GM23338 (cell line): ENCODE data around the gene OLA1. TPM values are rescaled to one million over a fixed set of nuclear protein-coding genes. Genes with fewer than 3 reads are reported as not detected.

ENCODE experiments used
- ATAC-seq: fragments of 200-7000 bp; cut with Tn5 transposase; 3 replicates; pipeline ENCODE4 v1.9.1; 2020
- DNase-seq: peaks from one replicate; pipeline ENCODE4 v3.0.0-alpha.2; 2015; ENCODE audit warnings: low spot score
- H2AFZ ChIP-seq: fragments of 200-600 bp; sonication (generic); 2 replicates; pipeline ENCODE4 v1.8.0; 2016; ENCODE audit warnings: antibody characterized with exemption, mild to moderate bottlenecking, moderate library complexity
- H3F3A ChIP-seq: fragments of 200-600 bp; sonication (generic); replicated peaks from 2 replicates; pipeline ENCODE4 v1.8.0; 2017; ENCODE audit warnings: antibody characterized with exemption, mixed run types, low read depth
- H3K27ac ChIP-seq: fragments of 200-600 bp; sonication (generic); 2 replicates; pipeline ENCODE4 v1.6.1; 2016; ENCODE audit warnings: low read depth
- H3K27me3 ChIP-seq: fragments of 200-600 bp; sonication (generic); 2 replicates; pipeline ENCODE4 v1.8.0; 2016; ENCODE audit warnings: mild to moderate bottlenecking, mixed run types, moderate library complexity; ENCODE audit not compliant: insufficient read depth
- H3K36me3 ChIP-seq: fragments of 200-600 bp; sonication (generic); 2 replicates; pipeline ENCODE4 v1.8.0; 2016; ENCODE audit warnings: mild to moderate bottlenecking; ENCODE audit not compliant: insufficient read depth
- H3K4me1 ChIP-seq: fragments of 200-600 bp; sonication (generic); 2 replicates; pipeline ENCODE4 v1.8.0; 2016; ENCODE audit warnings: mild to moderate bottlenecking, moderate library complexity; ENCODE audit not compliant: insufficient read depth
- H3K4me2 ChIP-seq: fragments of 200-600 bp; sonication (generic); 2 replicates; pipeline ENCODE4 v1.7.1; 2017; ENCODE audit warnings: mixed run types
- H3K4me3 ChIP-seq: fragments of 200-600 bp; sonication (generic); 2 replicates; pipeline ENCODE4 v1.6.1; 2016; ENCODE audit warnings: mixed run types
- H3K79me2 ChIP-seq: fragments of 200-600 bp; sonication (generic); replicated peaks from 2 replicates; pipeline ENCODE4 v1.8.0; 2017; ENCODE audit warnings: mild to moderate bottlenecking; ENCODE audit not compliant: insufficient read depth
- H3K9me2 ChIP-seq: fragments of 200-600 bp; sonication (generic); 2 replicates; pipeline ENCODE4 v1.8.0; 2017; ENCODE audit not compliant: insufficient read depth
- H4K20me1 ChIP-seq: fragments of 200-600 bp; sonication (generic); replicated peaks from 2 replicates; pipeline ENCODE4 v1.8.0; 2017; ENCODE audit warnings: mild to moderate bottlenecking; ENCODE audit not compliant: insufficient read depth
- H3K27ac Mint-ChIP-seq: 2 replicates; pipeline ENCODE4 v1.8.0; 2020; ENCODE audit warnings: inconsistent platforms, mild to moderate bottlenecking, moderate library complexity, mixed read lengths
- H3K27me3 Mint-ChIP-seq: 3 replicates; pipeline ENCODE4 v1.8.0; 2022; ENCODE audit warnings: low read depth, mild to moderate bottlenecking, moderate library complexity, mixed read lengths, inconsistent platforms; ENCODE audit not compliant: insufficient read depth, poor library complexity
- H3K36me3 Mint-ChIP-seq: 3 replicates; pipeline ENCODE4 v1.8.0; 2021; ENCODE audit warnings: low read depth, mild to moderate bottlenecking, inconsistent platforms, moderate library complexity, mixed read lengths
- H3K4me1 Mint-ChIP-seq: 3 replicates; pipeline ENCODE4 v1.8.0; 2020; ENCODE audit warnings: mild to moderate bottlenecking, inconsistent platforms, mixed read lengths
- H3K4me3 Mint-ChIP-seq: 3 replicates; pipeline ENCODE4 v1.8.0; 2021; ENCODE audit warnings: moderate library complexity, mild to moderate bottlenecking, inconsistent platforms, mixed read lengths
- H3K9me3 Mint-ChIP-seq: 3 replicates; pipeline ENCODE4 v1.8.0; 2020; ENCODE audit warnings: moderate library complexity, mild to moderate bottlenecking, inconsistent platforms, mixed read lengths
- ETS1 ChIP-seq: IDR thresholded peaks from 2 replicates; pipeline ENCODE4 v1.6.1; 2016; ENCODE audit warnings: antibody characterized with exemption
- EZH2 ChIP-seq: fragments of 200-600 bp; sonication (generic); IDR thresholded peaks from one replicate; pipeline ENCODE4 v1.8.0; 2017; ENCODE audit warnings: antibody characterized with exemption, mild to moderate bottlenecking, low read depth; ENCODE audit not compliant: unreplicated experiment
- EZH2phosphoT487 ChIP-seq: fragments of 200-600 bp; sonication (generic); IDR thresholded peaks from one replicate; pipeline ENCODE4 v1.8.1; 2018; ENCODE audit warnings: antibody characterized with exemption; ENCODE audit not compliant: unreplicated experiment
- JUNB ChIP-seq: IDR thresholded peaks from one replicate; pipeline ENCODE4 v1.6.1; 2016; ENCODE audit warnings: antibody characterized with exemption; ENCODE audit not compliant: unreplicated experiment
- POLR2AphosphoS5 ChIP-seq: IDR thresholded peaks from 2 replicates; pipeline ENCODE4 v1.6.1; 2016; ENCODE audit warnings: antibody characterized with exemption, low read depth
- STAT1 ChIP-seq: IDR thresholded peaks from one replicate; pipeline ENCODE4 v1.6.1; 2016; ENCODE audit warnings: antibody characterized with exemption; ENCODE audit not compliant: unreplicated experiment
- ZNF114 ChIP-seq: fragments of 250-450 bp; sonication (Bioruptor Pico); IDR thresholded peaks from 2 replicates; pipeline ENCODE4 v1.5.0; 2020; ENCODE audit warnings: mild to moderate bottlenecking, moderate library complexity
- ZNF331 ChIP-seq: fragments of 250-450 bp; sonication (Bioruptor Pico); IDR thresholded peaks from 2 replicates; pipeline ENCODE4 v1.5.0; 2020; ENCODE audit warnings: low read depth, mild to moderate bottlenecking, moderate library complexity
- polyA plus RNA-seq: library from polyadenylated mRNA; unstranded; fragments of >200 nt; fragmentation: Nextera tagmentation; extraction: Ambion mirVana; gene quantifications from 2 replicates; pipeline ENCODE4 v1.2.1, GENCODE V29; 2016
- total RNA-seq: library from RNA; depleted of rRNA; stranded (reverse); fragments of >200 nt; shearing (Covaris generic); gene quantifications from 2 replicates; pipeline ENCODE4 v1.2.3, GENCODE V29; 2014
- TF ChIP-seq, protein P1 (sequence below), 2 experiments: fragments of 200-600 bp in 1 of 2; sonication (generic) in 1 of 2; conservative IDR thresholded peaks; 2 replicates each; pipeline versions ENCODE4 v1.5.1 to v1.6.1; 2016 to 2017; ENCODE audit warnings: antibody characterized with exemption in 2 of 2, low read depth in 2 of 2, mild to moderate bottlenecking in 2 of 2, moderate library complexity in 1 of 2
- TF ChIP-seq, protein P2 (sequence below): fragments of 250-450 bp; sonication (Bioruptor Pico); IDR thresholded peaks from 2 replicates; pipeline ENCODE4 v1.5.0; 2020; ENCODE audit warnings: mild to moderate bottlenecking, moderate library complexity

The OLA1 gene
- total and polyA plus RNA-seq, 2 experiments from 2014 or later: 104 to 242 TPM

- no peak for TF ChIP-seq EZH2phosphoT487
- TF ChIP-seq POLR2AphosphoS5: no peak
- TF ChIP-seq, protein P1, sequence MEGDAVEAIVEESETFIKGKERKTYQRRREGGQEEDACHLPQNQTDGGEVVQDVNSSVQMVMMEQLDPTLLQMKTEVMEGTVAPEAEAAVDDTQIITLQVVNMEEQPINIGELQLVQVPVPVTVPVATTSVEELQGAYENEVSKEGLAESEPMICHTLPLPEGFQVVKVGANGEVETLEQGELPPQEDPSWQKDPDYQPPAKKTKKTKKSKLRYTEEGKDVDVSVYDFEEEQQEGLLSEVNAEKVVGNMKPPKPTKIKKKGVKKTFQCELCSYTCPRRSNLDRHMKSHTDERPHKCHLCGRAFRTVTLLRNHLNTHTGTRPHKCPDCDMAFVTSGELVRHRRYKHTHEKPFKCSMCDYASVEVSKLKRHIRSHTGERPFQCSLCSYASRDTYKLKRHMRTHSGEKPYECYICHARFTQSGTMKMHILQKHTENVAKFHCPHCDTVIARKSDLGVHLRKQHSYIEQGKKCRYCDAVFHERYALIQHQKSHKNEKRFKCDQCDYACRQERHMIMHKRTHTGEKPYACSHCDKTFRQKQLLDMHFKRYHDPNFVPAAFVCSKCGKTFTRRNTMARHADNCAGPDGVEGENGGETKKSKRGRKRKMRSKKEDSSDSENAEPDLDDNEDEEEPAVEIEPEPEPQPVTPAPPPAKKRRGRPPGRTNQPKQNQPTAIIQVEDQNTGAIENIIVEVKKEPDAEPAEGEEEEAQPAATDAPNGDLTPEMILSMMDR (conservative IDR thresholded peaks at IDR 0.05; ENCODE audit: low read depth in 2 of 2): no peak
Observed at GRCh38 chr2:174223388-174223787, 24.9 kb downstream of the OLA1 start (continued).

DNA sequence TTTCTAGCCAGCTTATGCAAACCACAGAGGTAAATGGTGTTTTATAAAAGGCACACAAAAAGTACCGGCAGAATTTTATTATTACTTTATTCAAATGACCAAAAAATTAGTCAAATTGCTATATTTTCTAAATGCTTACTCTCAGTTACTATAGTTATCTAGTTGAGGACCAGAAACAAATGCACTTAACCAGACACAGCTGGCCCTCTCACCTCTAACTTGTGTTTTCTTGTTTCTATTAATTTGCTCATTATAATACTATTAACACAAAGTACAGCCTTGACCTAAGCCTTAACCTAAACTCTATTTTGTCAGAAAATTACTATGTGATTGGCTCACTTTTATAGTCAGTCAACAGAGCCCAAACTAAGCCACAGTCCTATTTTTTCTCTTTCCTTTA is 26.2 kb downstream of the OLA1 start:
- no peak for DNase-seq
- Histone ChIP-seq H3K9me2 (no peaks in the 10 kb centered on the region), H4K20me1 (peaks cover 6% of the 10 kb centered on the region), H3F3A (no peaks in the 10 kb centered on the region), H3K27ac (no peak overlapping the region), H3K27me3 (no peaks in the 10 kb centered on the region), H2AFZ (no peak overlapping the region), H3K4me1 (peaks cover 16% of the 10 kb centered on the region), H3K79me2 (peaks cover 22% of the 10 kb centered on the region), H3K36me3 (no peaks in the 10 kb centered on the region; the same call in 1 of the 2 replicates), H3K4me2 (no peak overlapping the region), H3K4me3 (no peak overlapping the region)
- Mint-ChIP-seq H3K9me3 (no peaks in the 10 kb centered on the region), H3K27ac (no peak overlapping the region), H3K4me3 (no peak overlapping the region), H3K27me3 (peaks cover 2% of the 10 kb centered on the region), H3K4me1 (peaks cover 16% of the 10 kb centered on the region), H3K36me3 (peaks cover 21% of the 10 kb centered on the region; the same call in 2 of the 3 replicates)
- TF ChIP-seq POLR2AphosphoS5 (no peak), ETS1 (no peak), ZNF114 (CRISPR knock-in tag) (no peak), JUNB (no peak), EZH2 (no peak), EZH2phosphoT487 (no peak)
- no peak for ATAC-seq

- peaks cover 16% of the 10 kb centered on the region for H3K4me1 ChIP-seq
- Mint-ChIP-seq H3K27me3 (no peaks in the 10 kb centered on the region), H3K4me3 (no peak overlapping the region)
- TF ChIP-seq EZH2phosphoT487: no peak
- no peak for TF ChIP-seq ETS1
- TF ChIP-seq, protein P2, sequence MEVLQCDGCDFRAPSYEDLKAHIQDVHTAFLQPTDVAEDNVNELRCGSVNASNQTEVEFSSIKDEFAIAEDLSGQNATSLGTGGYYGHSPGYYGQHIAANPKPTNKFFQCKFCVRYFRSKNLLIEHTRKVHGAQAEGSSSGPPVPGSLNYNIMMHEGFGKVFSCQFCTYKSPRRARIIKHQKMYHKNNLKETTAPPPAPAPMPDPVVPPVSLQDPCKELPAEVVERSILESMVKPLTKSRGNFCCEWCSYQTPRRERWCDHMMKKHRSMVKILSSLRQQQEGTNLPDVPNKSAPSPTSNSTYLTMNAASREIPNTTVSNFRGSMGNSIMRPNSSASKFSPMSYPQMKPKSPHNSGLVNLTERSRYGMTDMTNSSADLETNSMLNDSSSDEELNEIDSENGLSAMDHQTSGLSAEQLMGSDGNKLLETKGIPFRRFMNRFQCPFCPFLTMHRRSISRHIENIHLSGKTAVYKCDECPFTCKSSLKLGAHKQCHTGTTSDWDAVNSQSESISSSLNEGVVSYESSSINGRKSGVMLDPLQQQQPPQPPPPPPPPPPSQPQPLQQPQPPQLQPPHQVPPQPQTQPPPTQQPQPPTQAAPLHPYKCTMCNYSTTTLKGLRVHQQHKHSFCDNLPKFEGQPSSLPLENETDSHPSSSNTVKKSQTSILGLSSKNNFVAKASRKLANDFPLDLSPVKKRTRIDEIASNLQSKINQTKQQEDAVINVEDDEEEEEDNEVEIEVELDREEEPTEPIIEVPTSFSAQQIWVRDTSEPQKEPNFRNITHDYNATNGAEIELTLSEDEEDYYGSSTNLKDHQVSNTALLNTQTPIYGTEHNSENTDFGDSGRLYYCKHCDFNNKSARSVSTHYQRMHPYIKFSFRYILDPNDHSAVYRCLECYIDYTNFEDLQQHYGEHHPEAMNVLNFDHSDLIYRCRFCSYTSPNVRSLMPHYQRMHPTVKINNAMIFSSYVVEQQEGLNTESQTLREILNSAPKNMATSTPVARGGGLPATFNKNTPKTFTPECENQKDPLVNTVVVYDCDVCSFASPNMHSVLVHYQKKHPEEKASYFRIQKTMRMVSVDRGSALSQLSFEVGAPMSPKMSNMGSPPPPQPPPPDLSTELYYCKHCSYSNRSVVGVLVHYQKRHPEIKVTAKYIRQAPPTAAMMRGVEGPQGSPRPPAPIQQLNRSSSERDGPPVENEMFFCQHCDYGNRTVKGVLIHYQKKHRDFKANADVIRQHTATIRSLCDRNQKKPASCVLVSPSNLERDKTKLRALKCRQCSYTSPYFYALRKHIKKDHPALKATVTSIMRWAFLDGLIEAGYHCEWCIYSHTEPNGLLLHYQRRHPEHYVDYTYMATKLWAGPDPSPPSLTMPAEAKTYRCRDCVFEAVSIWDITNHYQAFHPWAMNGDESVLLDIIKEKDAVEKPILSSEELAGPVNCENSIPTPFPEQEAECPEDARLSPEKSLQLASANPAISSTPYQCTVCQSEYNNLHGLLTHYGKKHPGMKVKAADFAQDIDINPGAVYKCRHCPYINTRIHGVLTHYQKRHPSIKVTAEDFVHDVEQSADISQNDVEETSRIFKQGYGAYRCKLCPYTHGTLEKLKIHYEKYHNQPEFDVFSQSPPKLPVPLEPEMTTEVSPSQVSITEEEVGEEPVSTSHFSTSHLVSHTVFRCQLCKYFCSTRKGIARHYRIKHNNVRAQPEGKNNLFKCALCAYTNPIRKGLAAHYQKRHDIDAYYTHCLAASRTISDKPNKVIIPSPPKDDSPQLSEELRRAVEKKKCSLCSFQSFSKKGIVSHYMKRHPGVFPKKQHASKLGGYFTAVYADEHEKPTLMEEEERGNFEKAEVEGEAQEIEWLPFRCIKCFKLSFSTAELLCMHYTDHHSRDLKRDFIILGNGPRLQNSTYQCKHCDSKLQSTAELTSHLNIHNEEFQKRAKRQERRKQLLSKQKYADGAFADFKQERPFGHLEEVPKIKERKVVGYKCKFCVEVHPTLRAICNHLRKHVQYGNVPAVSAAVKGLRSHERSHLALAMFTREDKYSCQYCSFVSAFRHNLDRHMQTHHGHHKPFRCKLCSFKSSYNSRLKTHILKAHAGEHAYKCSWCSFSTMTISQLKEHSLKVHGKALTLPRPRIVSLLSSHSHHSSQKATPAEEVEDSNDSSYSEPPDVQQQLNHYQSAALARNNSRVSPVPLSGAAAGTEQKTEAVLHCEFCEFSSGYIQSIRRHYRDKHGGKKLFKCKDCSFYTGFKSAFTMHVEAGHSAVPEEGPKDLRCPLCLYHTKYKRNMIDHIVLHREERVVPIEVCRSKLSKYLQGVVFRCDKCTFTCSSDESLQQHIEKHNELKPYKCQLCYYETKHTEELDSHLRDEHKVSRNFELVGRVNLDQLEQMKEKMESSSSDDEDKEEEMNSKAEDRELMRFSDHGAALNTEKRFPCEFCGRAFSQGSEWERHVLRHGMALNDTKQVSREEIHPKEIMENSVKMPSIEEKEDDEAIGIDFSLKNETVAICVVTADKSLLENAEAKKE (CRISPR knock-in tag): no peak
- TF ChIP-seq STAT1: no peak
- no peak for TF ChIP-seq ZNF331
Observed at GRCh38 chr2:174219321-174219720, 29.0 kb downstream of the OLA1 start.

More at GRCh38 chr2:174219321-174219720, 29.0 kb downstream of the OLA1 start:
- Mint-ChIP-seq H3K4me1 (peaks cover 14% of the 10 kb centered on the region), H3K36me3 (peaks cover 8% of the 10 kb centered on the region; the same call in 1 of the 3 replicates), H3K9me3 (no peaks in the 10 kb centered on the region), H3K27ac (no peak overlapping the region)
- Histone ChIP-seq H3K27me3 (no peaks in the 10 kb centered on the region), H3K9me2 (no peaks in the 10 kb centered on the region), H3K79me2 (peaks cover 44% of the 10 kb centered on the region), H3F3A (no peaks in the 10 kb centered on the region), H3K36me3 (no peaks in the 10 kb centered on the region; the same call in 1 of the 2 replicates), H2AFZ (no peak overlapping the region), H3K4me2 (no peak overlapping the region), H4K20me1 (peaks cover 10% of the 10 kb centered on the region), H3K27ac (no peak overlapping the region), H3K4me3 (no peak overlapping the region)
- DNase-seq (no peak), ATAC-seq (peak; percentile 28; the same call in 1 of the 3 replicates)
